Measurements from ENCODE around the gene CETN3. TPM values are rescaled to one million over a fixed set of nuclear protein-coding genes. Genes with fewer than 3 reads are reported as not detected.
"Not testable (repeated sequence)": the region's sequence is repeated elsewhere in the genome, so short reads cannot be mapped to it uniquely, and the experiment has no call there.

The CETN3 gene
- total and polyA plus RNA-seq, 2 experiments from 2014 or later, result 22.1 to 107 TPM

DNA sequence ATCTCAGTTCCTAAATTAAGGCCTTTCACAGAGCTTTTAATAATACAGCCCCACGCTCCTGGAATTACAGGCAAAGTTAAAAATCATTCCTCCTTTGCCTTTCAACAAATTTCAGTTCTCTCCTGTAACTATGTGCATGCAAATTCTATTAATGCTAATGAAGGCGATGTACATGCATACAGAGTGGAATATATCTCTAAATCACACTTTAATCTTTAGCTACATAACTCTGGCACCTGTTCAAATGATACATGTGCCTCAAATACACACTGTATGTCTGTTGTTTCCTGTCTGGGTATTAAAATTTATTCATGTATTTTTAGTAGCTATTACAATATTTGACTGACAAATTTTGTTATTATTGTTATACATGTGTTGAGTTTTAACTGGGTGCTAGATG is 30.8 kb downstream of the CETN3 start:
- no peak overlapping the region for H3K4me2 ChIP-seq
- peaks cover 8% of the 10 kb centered on the region; the same call in 1 of the 2 replicates for H3K9me2 ChIP-seq (ENCODE audit: insufficient read depth)
- H3K4me3 ChIP-seq, result no peak overlapping the region
- TF ChIP-seq ZNF331 (CRISPR knock-in tag; IDR thresholded peaks at IDR 0.05; ENCODE audit: low read depth), result no peak
- TF ChIP-seq, protein P1, sequence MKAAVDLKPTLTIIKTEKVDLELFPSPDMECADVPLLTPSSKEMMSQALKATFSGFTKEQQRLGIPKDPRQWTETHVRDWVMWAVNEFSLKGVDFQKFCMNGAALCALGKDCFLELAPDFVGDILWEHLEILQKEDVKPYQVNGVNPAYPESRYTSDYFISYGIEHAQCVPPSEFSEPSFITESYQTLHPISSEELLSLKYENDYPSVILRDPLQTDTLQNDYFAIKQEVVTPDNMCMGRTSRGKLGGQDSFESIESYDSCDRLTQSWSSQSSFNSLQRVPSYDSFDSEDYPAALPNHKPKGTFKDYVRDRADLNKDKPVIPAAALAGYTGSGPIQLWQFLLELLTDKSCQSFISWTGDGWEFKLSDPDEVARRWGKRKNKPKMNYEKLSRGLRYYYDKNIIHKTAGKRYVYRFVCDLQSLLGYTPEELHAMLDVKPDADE (IDR thresholded peaks at IDR 0.05), result no peak
- TF ChIP-seq, protein P2, sequence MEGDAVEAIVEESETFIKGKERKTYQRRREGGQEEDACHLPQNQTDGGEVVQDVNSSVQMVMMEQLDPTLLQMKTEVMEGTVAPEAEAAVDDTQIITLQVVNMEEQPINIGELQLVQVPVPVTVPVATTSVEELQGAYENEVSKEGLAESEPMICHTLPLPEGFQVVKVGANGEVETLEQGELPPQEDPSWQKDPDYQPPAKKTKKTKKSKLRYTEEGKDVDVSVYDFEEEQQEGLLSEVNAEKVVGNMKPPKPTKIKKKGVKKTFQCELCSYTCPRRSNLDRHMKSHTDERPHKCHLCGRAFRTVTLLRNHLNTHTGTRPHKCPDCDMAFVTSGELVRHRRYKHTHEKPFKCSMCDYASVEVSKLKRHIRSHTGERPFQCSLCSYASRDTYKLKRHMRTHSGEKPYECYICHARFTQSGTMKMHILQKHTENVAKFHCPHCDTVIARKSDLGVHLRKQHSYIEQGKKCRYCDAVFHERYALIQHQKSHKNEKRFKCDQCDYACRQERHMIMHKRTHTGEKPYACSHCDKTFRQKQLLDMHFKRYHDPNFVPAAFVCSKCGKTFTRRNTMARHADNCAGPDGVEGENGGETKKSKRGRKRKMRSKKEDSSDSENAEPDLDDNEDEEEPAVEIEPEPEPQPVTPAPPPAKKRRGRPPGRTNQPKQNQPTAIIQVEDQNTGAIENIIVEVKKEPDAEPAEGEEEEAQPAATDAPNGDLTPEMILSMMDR (conservative IDR thresholded peaks at IDR 0.05; ENCODE audit: low read depth in 2 of 2), result no peak
- no peak for TF ChIP-seq ZNF114 (CRISPR knock-in tag; IDR thresholded peaks at IDR 0.05)
- no peak for TF ChIP-seq NANOG (IDR thresholded peaks at IDR 0.05; ENCODE audit: borderline replicate concordance)
- TF ChIP-seq POLR2AphosphoS5 (IDR thresholded peaks at IDR 0.05; ENCODE audit: low read depth), result no peak
- no peaks in the 10 kb centered on the region for H3F3A ChIP-seq (replicated peaks; ENCODE audit: low read depth)
- Mint-ChIP-seq H3K27me3 (ENCODE audit: insufficient read depth, low read depth, poor library complexity) (no peaks in the 10 kb centered on the region), H3K36me3 (ENCODE audit: low read depth) (no peaks in the 10 kb centered on the region), H3K27ac (no peak overlapping the region), H3K4me3 (no peak overlapping the region), H3K4me1 (peaks cover 3% of the 10 kb centered on the region; the same call in 2 of the 3 replicates), H3K9me3 (0 out of 3 replicates have a peak, but pooled peaks cover 4% of the 10 kb centered on the region)
- no peak overlapping the region for H3K27ac ChIP-seq (ENCODE audit: low read depth)
- H3K4me1 ChIP-seq (ENCODE audit: insufficient read depth), result no peaks in the 10 kb centered on the region
- no peak for DNase-seq (ENCODE audit: low spot score)
- H2AFZ ChIP-seq, result no peak overlapping the region
- H3K36me3 ChIP-seq (ENCODE audit: insufficient read depth), result no peaks in the 10 kb centered on the region
- no peaks in the 10 kb centered on the region for H3K79me2 ChIP-seq (replicated peaks; ENCODE audit: insufficient read depth)
- H3K27me3 ChIP-seq (ENCODE audit: insufficient read depth), result no peaks in the 10 kb centered on the region
- no peaks in the 10 kb centered on the region for H4K20me1 ChIP-seq (replicated peaks; ENCODE audit: insufficient read depth)
- no peak for ATAC-seq

DNA sequence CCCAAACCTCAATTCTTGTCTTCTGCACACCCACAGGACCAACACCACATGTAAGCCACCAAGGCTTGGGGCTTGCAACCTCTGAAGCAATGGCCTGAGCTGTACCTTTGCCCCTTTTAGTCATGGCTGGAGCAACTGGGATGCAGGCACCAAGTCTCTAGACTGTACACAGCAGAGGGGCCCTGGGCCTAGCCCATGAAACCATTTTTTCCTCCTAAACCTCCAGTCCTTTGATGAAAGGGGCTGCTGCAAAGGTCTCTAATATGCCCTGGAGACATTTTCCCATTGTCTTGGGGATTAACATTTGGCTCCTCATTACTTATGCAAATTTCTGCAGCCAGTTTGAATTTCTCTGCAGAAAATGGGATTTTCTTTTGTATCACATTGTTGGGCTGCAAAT is 38.3 kb downstream of the CETN3 start:
- Mint-ChIP-seq H3K9me3 (peaks cover 47% of the 10 kb centered on the region), H3K36me3 (ENCODE audit: low read depth) (peaks cover 44% of the 10 kb centered on the region), H3K4me1 (peaks cover 19% of the 10 kb centered on the region)
- ATAC-seq; H3K27me3 Mint-ChIP-seq (ENCODE audit: insufficient read depth, low read depth, poor library complexity); H2AFZ ChIP-seq; H3K36me3 ChIP-seq (ENCODE audit: insufficient read depth); H3K27ac Mint-ChIP-seq; H3K4me2 ChIP-seq; H3K9me2 ChIP-seq (ENCODE audit: insufficient read depth); H3K4me3 Mint-ChIP-seq; H3K27me3 ChIP-seq (ENCODE audit: insufficient read depth); DNase-seq (ENCODE audit: low spot score); H3K79me2 ChIP-seq (replicated peaks; ENCODE audit: insufficient read depth); H4K20me1 ChIP-seq (replicated peaks; ENCODE audit: insufficient read depth); H3F3A ChIP-seq (replicated peaks; ENCODE audit: low read depth); H3K4me3 ChIP-seq; H3K27ac ChIP-seq (ENCODE audit: low read depth): not testable (repeated sequence)
- H3K4me1 ChIP-seq (ENCODE audit: insufficient read depth), result peaks cover 13% of the 10 kb centered on the region

DNA sequence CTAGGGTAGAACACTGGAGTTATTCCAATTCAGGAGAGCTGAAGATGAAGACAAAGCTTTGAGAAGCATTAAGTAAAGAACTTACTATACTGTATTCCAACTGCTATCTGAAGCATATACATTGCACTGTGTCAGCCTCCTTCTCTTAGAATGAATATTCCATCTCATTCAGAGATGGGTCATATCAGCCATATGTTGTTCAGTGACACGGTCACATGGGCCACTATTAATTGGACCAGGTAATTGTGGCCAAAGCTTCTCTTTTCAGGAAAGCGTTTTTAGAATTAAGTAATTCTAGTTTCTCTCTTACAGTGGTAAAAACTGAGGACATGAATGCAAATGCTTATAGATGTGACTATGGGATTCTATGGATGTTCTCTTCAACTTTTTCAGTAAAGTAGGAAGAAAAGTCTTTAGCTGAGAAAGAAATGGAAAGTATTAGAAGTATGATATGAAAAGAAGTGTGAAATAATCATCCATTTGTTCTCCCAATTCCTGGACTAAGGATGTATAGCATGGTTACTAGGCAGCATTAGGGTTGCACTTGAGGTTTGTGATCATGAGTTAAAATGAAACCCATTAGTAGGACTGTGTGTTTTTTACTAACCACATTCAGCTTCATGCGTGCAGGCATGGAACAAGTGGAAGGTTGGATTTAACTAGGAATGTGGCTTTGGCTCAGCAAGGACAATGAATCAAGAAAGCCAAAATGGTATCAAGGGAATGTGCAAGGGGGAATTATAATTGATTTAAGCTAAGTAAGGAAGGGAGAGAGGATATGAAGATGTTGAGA is 40.9 kb downstream of the CETN3 start:
- no peak for TF ChIP-seq STAT1 (IDR thresholded peaks at IDR 0.05; ENCODE audit: unreplicated experiment)

More for the DNA sequence above, 40.9 kb downstream of the CETN3 start:
- Histone ChIP-seq H4K20me1 (replicated peaks; ENCODE audit: insufficient read depth) (no peaks in the 10 kb centered on the region), H3K4me1 (ENCODE audit: insufficient read depth) (peaks cover 15% of the 10 kb centered on the region), H3F3A (replicated peaks; ENCODE audit: low read depth) (no peaks in the 10 kb centered on the region), H3K36me3 (ENCODE audit: insufficient read depth) (0 out of 2 replicates have a peak, but pooled peaks cover 4% of the 10 kb centered on the region), H2AFZ (no peak overlapping the region), H3K27me3 (ENCODE audit: insufficient read depth) (no peaks in the 10 kb centered on the region), H3K27ac (ENCODE audit: low read depth) (no peak overlapping the region), H3K4me3 (no peak overlapping the region), H3K4me2 (no peak overlapping the region), H3K9me2 (ENCODE audit: insufficient read depth) (no peaks in the 10 kb centered on the region), H3K79me2 (replicated peaks; ENCODE audit: insufficient read depth) (no peaks in the 10 kb centered on the region)
- H3K36me3 Mint-ChIP-seq (ENCODE audit: low read depth), result peaks cover 44% of the 10 kb centered on the region
- H3K9me3 Mint-ChIP-seq, result peaks cover 50% of the 10 kb centered on the region
- H3K4me3 Mint-ChIP-seq, result no peak overlapping the region
- DNase-seq (ENCODE audit: low spot score) (no peak), ATAC-seq (no peak)
- H3K27me3 Mint-ChIP-seq (ENCODE audit: insufficient read depth, low read depth, poor library complexity), result no peaks in the 10 kb centered on the region
- H3K4me1 Mint-ChIP-seq, result peaks cover 18% of the 10 kb centered on the region
- no peak overlapping the region for H3K27ac Mint-ChIP-seq

Measured in GM23338 (cell line).